ENCODE data around the gene TMEM248.

GRCh38 chr7:66950311-66950710, 29.3 kb downstream of the TMEM248 start:
- TF ChIP-seq MYC (IDR thresholded peaks at IDR 0.05; ENCODE audit: insufficient read depth, insufficient read length, insufficient replicate concordance, low read length, severe bottlenecking) (no peak), POLR2A (IDR thresholded peaks at IDR 0.05; ENCODE audit: low read depth, low read length) (no peak), POLR2AphosphoS5 (IDR thresholded peaks at IDR 0.05; ENCODE audit: low read length) (no peak), CEBPZ (IDR thresholded peaks at IDR 0.05; ENCODE audit: low read depth, low read length) (no peak), USF2 (IDR thresholded peaks at IDR 0.05; ENCODE audit: borderline replicate concordance, low read depth, low read length) (no peak), SIX5 (IDR thresholded peaks at IDR 0.05; ENCODE audit: low read depth, low read length, severe bottlenecking) (no peak)

All from GM12878 (cell line).